Left ventricle myocardium inferior (tissue), 1 donor: ENCODE data around the gene GH1. TPM values are rescaled to one million over a fixed set of nuclear protein-coding genes. Genes with fewer than 3 reads are reported as not detected.
"Not testable (repeated sequence)": the region's sequence is repeated elsewhere in the genome, so short reads cannot be mapped to it uniquely, and the experiment has no call there.

Experiments used
- DNase-seq: peaks from one replicate; pipeline ENCODE4 v3.0.0-alpha.2; 2020
- H3K27ac ChIP-seq: fragments of 200-600 bp; replicated peaks from 2 replicates; pipeline ENCODE4 v1.8.0; 2021
- H3K27me3 ChIP-seq: fragments of 200-600 bp; 2 replicates; pipeline ENCODE4 v1.8.0; 2021; ENCODE audit warnings: low read depth
- H3K36me3 ChIP-seq: fragments of 200-600 bp; 2 replicates; pipeline ENCODE4 v1.8.0; 2021
- H3K4me1 ChIP-seq: fragments of 200-600 bp; 2 replicates; pipeline ENCODE4 v1.8.0; 2021
- H3K4me3 ChIP-seq: fragments of 200-600 bp; 2 replicates; pipeline ENCODE4 v1.8.0; 2021; ENCODE audit warnings: mild to moderate bottlenecking, moderate library complexity
- H3K9me3 ChIP-seq: fragments of 200-600 bp; replicated peaks from 2 replicates; pipeline ENCODE4 v1.8.0; 2021
- intact Hi-C: fragments of 100-400 bp; cut with micrococcal nuclease; formaldehyde crosslinking; loops from one replicate; pipeline ENCODE4 v1.11.0; 2022
- total RNA-seq: library from RNA; stranded (reverse); fragmentation: NEBNext Ultra II Directional; extraction: Animal tissue kit (Norgen Biotek cat#: 25700); gene quantifications from one replicate; pipeline ENCODE4 v1.2.1, GENCODE V29; 2021
- TF ChIP-seq, protein P1 (sequence below): fragments of 200-600 bp; IDR thresholded peaks from 2 replicates; pipeline ENCODE4 v1.8.0; 2021; ENCODE audit warnings: antibody characterized with exemption, mild to moderate bottlenecking, borderline replicate concordance
- donor health status: DM: no; HTN: yes; CAD: no; lungs with severe emphysema.

Gene GH1
- total RNA-seq, 1 donor from 2014 or later: not detected

GRCh38 chr17:63914471-63914870, 4.2 kb downstream of the GH1 start:
- TF ChIP-seq, protein P1, sequence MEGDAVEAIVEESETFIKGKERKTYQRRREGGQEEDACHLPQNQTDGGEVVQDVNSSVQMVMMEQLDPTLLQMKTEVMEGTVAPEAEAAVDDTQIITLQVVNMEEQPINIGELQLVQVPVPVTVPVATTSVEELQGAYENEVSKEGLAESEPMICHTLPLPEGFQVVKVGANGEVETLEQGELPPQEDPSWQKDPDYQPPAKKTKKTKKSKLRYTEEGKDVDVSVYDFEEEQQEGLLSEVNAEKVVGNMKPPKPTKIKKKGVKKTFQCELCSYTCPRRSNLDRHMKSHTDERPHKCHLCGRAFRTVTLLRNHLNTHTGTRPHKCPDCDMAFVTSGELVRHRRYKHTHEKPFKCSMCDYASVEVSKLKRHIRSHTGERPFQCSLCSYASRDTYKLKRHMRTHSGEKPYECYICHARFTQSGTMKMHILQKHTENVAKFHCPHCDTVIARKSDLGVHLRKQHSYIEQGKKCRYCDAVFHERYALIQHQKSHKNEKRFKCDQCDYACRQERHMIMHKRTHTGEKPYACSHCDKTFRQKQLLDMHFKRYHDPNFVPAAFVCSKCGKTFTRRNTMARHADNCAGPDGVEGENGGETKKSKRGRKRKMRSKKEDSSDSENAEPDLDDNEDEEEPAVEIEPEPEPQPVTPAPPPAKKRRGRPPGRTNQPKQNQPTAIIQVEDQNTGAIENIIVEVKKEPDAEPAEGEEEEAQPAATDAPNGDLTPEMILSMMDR: no peak
- intact Hi-C loops: loop anchor here (10.0 kb wide), 1 partner anchor 110 kb away; the partner anchor contains the start of gene ICAM2

DNA sequence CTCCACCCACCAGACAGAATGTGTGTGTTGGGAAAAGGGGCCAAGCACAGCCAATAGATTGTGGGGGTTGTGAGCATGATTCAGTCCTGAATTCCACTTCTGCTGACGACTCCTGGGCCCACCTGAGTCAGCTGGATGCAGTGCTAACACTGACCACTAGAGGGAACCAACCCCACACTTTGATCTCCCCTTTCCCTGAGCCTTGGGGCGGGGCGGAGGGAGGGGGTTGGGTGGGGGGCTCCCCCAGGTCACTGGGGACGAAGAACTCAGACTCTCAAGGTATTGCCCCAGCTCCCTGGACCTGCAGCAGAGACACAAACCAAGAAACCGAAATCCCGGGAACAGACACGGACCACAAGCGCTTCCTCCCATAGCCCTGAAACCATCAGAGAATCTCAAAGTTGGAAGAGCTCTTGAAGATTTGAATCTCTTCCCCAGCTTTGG, 7.0 kb downstream of the GH1 start:
- TF ChIP-seq, protein P1: peak; percentile 88
- Histone ChIP-seq H3K4me1 (no peaks in the 10 kb centered on the region), H3K4me3 (no peak overlapping the region), H3K27me3 (peaks cover 27% of the 10 kb centered on the region), H3K36me3 (no peaks in the 10 kb centered on the region), H3K27ac (no peak overlapping the region), H3K9me3 (no peaks in the 10 kb centered on the region)
- intact Hi-C loops: loop anchor here (10.0 kb wide), 1 partner anchor 113 kb away; the partner anchor contains the start of gene ICAM2
- no peak for DNase-seq

More at GRCh38 chr17:63914471-63914870, 4.2 kb downstream of the GH1 start:
- Histone ChIP-seq H3K4me3 (no peak overlapping the region), H3K9me3 (no peaks in the 10 kb centered on the region), H3K4me1 (peaks cover 5% of the 10 kb centered on the region), H3K27me3 (peaks cover 38% of the 10 kb centered on the region), H3K27ac (no peak overlapping the region), H3K36me3 (no peaks in the 10 kb centered on the region)
- no peak for DNase-seq

- intact Hi-C loops: loop anchor here (10.0 kb wide), 1 partner anchor 114 kb away; the partner anchor contains the start of gene ICAM2
- H3K36me3 ChIP-seq: no peaks in the 10 kb centered on the region
- peaks cover 24% of the 10 kb centered on the region for H3K27me3 ChIP-seq
- no peak within 1 kb of the TSS for H3K27ac ChIP-seq
- H3K4me1 ChIP-seq: no peaks in the 10 kb centered on the region
- TF ChIP-seq, protein P1: no peak
- no peak for DNase-seq
- H3K9me3 ChIP-seq: no peaks in the 10 kb centered on the region
- H3K4me3 ChIP-seq: no peak within 1 kb of the TSS
Measured at GRCh38 chr17:63911041-63911635, 7.5 kb downstream of the GH1 start, which contains the start of gene CSHL1. CSHL1 (minus strand) TSS chr17:63911258; CDS start chr17:63911196, 62 bp downstream.

- Histone ChIP-seq H3K9me3 (no peaks in the 10 kb centered on the region), H3K4me1 (no peaks in the 10 kb centered on the region), H3K27me3 (peaks cover 24% of the 10 kb centered on the region), H3K4me3 (no peak overlapping the region), H3K27ac (no peak overlapping the region), H3K36me3 (no peaks in the 10 kb centered on the region)
- DNase-seq: no peak
- TF ChIP-seq, protein P1: no peak
- intact Hi-C loops: loop anchor here (10.0 kb wide), 1 partner anchor 115 kb away; the partner anchor contains the start of gene ICAM2
Measured at GRCh38 chr17:63910096-63910495, 8.5 kb downstream of the GH1 start.

GRCh38 chr17:63909586-63909985, 9.1 kb downstream of the GH1 start:
- not testable (repeated sequence) for H3K4me1 ChIP-seq, H3K27ac ChIP-seq, DNase-seq, H3K4me3 ChIP-seq, H3K36me3 ChIP-seq, H3K9me3 ChIP-seq
- peaks cover 24% of the 10 kb centered on the region for H3K27me3 ChIP-seq
- intact Hi-C loops: loop anchor here (10.0 kb wide), 1 partner anchor 225 kb away; the partner anchor contains the start of gene ERN1
